K562 (cell line): Measurements from ENCODE around the gene RARG. TPM values are rescaled to one million over a fixed set of nuclear protein-coding genes. Genes with fewer than 3 reads are reported as not detected.

ENCODE experiments used
- ATAC-seq: fragments of 200-7000 bp; cut with Tn5 transposase; 3 replicates; pipeline ENCODE4 v1.9.1; 2020; ENCODE audit warnings: moderate library complexity
- BruUV-seq: library from RNA; stranded (reverse); fragments of 400-500 nt; replicated peaks from 2 replicates; lab custom pipeline; 2021; lab: Mats Ljungman, UMichigan
- CTCF ChIA-PET: fragments of 300-600 bp; formaldehyde crosslinking; extraction: SDS; loops from one replicate; lab custom pipeline; 2021; ENCODE audit warnings: low intra/inter-chr PET ratio; lab: Yijun Ruan, JAX
- POLR2A ChIA-PET: fragments of 300-600, 350-650 bp; sonication (Branson Sonifier 250); formaldehyde crosslinking; extraction: SDS; loops from one replicate; lab custom pipeline; 2021; ENCODE audit warnings: antibody characterized with exemption, inconsistent platforms; lab: Yijun Ruan, JAX
- DNase-seq, 4 experiments: peaks; one replicate each; pipeline versions ENCODE4 v3.0.0 to v3.0.0-alpha.2; 2011 to 2018; ENCODE audit warnings: low spot score in 3 of 4, mixed read lengths in 3 of 4; ENCODE audit errors: extremely low read depth in 1 of 4
- FAIRE-seq: peaks from 2 replicates; lab custom pipeline; 2011; peaks lifted over from hg19 to GRCh38; lab: Jason Lieb, UNC
- H2AFZ ChIP-seq: 2 replicates; pipeline ENCODE4 v1.6.0; 2011; ENCODE audit warnings: low read depth, low read length, control low read depth, inconsistent platforms
- H3K27ac ChIP-seq: fragments of 200-600 bp; 3 replicates; pipeline ENCODE4 v1.8.0; 2011; ENCODE audit warnings: low read depth, mild to moderate bottlenecking, control low read depth, inconsistent platforms, low read length, moderate library complexity, mixed read lengths; ENCODE audit errors: extremely low read depth
- H3K27me3 ChIP-seq, 2 experiments: fragments of 300-600 bp in 1 of 2; 2 replicates in 1 of 2; 3 replicates in 1 of 2; pipeline versions ENCODE4 v1.6.0 to v1.8.0; 2011; ENCODE audit warnings: inconsistent platforms in 2 of 2, low read length in 2 of 2, mild to moderate bottlenecking in 1 of 2, mixed read lengths in 1 of 2, moderate library complexity in 1 of 2; ENCODE audit not compliant: control insufficient read depth in 2 of 2, insufficient read depth in 2 of 2
- H3K36me3 ChIP-seq: fragments of 300-600 bp; 3 replicates; pipeline ENCODE4 v1.8.0; 2011; ENCODE audit warnings: mild to moderate bottlenecking, low read length, inconsistent platforms; ENCODE audit not compliant: control insufficient read depth, insufficient read depth
- H3K4me1 ChIP-seq, 2 experiments: fragments of 200-600 bp in 1 of 2; replicated peaks in 1 of 2; 2 replicates in 1 of 2; 3 replicates in 1 of 2; pipeline versions ENCODE4 v1.5.1 to v1.8.0; 2011; ENCODE audit warnings: inconsistent platforms in 2 of 2, low read length in 2 of 2, mild to moderate bottlenecking in 1 of 2, mixed read lengths in 1 of 2, moderate library complexity in 1 of 2; ENCODE audit not compliant: control insufficient read depth in 2 of 2, insufficient read depth in 2 of 2
- H3K4me2 ChIP-seq: 2 replicates; pipeline ENCODE4 v1.6.1; 2011; ENCODE audit warnings: low read length, control low read depth, inconsistent platforms, mixed read lengths; ENCODE audit not compliant: insufficient read depth
- H3K4me3 ChIP-seq: fragments of 200-600 bp; sonication (generic), shearing (Covaris generic); 2 replicates; pipeline ENCODE4 v1.5.1; 2016; ENCODE audit warnings: control low read depth, inconsistent platforms
- H3K79me2 ChIP-seq: fragments of 200-600 bp; 3 replicates; pipeline ENCODE4 v1.8.0; 2011; ENCODE audit warnings: low read length, inconsistent platforms; ENCODE audit not compliant: control insufficient read depth, insufficient read depth
- H3K9ac ChIP-seq, 2 experiments: 2 replicates each; pipeline versions ENCODE4 v1.6.0 to v1.6.1; 2011; ENCODE audit warnings: low read depth in 2 of 2, low read length in 2 of 2, control low read depth in 1 of 2, inconsistent platforms in 1 of 2, mild to moderate bottlenecking in 1 of 2, mixed read lengths in 1 of 2; ENCODE audit not compliant: insufficient read depth in 1 of 2
- H3K9me1 ChIP-seq: one replicate; pipeline ENCODE4 v1.6.0; 2011; ENCODE audit warnings: inconsistent platforms, mild to moderate bottlenecking, low read length, moderate library complexity; ENCODE audit not compliant: control insufficient read depth, insufficient read depth
- H3K9me3 ChIP-seq: replicated peaks from 2 replicates; pipeline ENCODE4 v1.5.1; 2011; ENCODE audit warnings: low read depth, low read length, inconsistent platforms; ENCODE audit not compliant: control insufficient read depth, insufficient read depth
- H4K20me1 ChIP-seq: replicated peaks from 2 replicates; pipeline ENCODE4 v1.6.1; 2011; ENCODE audit warnings: low read length, inconsistent platforms, mixed read lengths; ENCODE audit not compliant: control insufficient read depth, insufficient read depth
- BHLHE40 ChIP-seq: IDR thresholded peaks from 2 replicates; pipeline ENCODE4 v1.6.1; 2011; ENCODE audit warnings: low read length, improper control_type of control experiment
- BRD9 ChIP-seq: fragments of 450-650 bp; IDR thresholded peaks from 2 replicates; pipeline ENCODE4 v1.6.1; 2018; ENCODE audit warnings: low read depth; ENCODE audit not compliant: partially characterized antibody
- COPS2 ChIP-seq: fragments of 450-650 bp; conservative IDR thresholded peaks from 2 replicates; pipeline ENCODE4 v1.6.1; 2016; ENCODE audit warnings: mild to moderate bottlenecking, moderate library complexity
- E2F3 ChIP-seq: fragments of 250-450 bp; sonication (Bioruptor Pico); IDR thresholded peaks from 2 replicates; pipeline ENCODE4 v1.4.0; 2020; ENCODE audit warnings: mild to moderate bottlenecking
- E2F5 ChIP-seq: sonication (generic); formaldehyde crosslinking; IDR thresholded peaks from 2 replicates; pipeline ENCODE4 v1.8.0; 2022; ENCODE audit warnings: mild to moderate bottlenecking, missing genetic modification reagents
- FOXA1 ChIP-seq: fragments of 450-650 bp; IDR thresholded peaks from 2 replicates; pipeline ENCODE4 v1.6.1; 2016; ENCODE audit warnings: mild to moderate bottlenecking, borderline replicate concordance
- MAFF ChIP-seq: IDR thresholded peaks from 2 replicates; pipeline ENCODE4 v1.6.1; 2012; ENCODE audit warnings: low read length, improper control_type of control experiment
- MLX ChIP-seq, 2 experiments: fragments of 450-650 bp in 1 of 2; sonication (generic) in 1 of 2; formaldehyde crosslinking; conservative IDR thresholded peaks; 2 replicates each; pipeline versions ENCODE4 v1.4.0 to v1.8.1; 2020 to 2022; ENCODE audit warnings: mild to moderate bottlenecking in 1 of 2, missing genetic modification reagents in 1 of 2
- NFE2L1 ChIP-seq: fragments of 450-650 bp; IDR thresholded peaks from 2 replicates; pipeline ENCODE4 v1.6.1; 2016; ENCODE audit warnings: missing genetic modification characterization, low read depth, mild to moderate bottlenecking, missing compliant biosample characterization, moderate library complexity, borderline replicate concordance
- PHF8 ChIP-seq: fragments of 200-600 bp; sonication (generic); IDR thresholded peaks from 2 replicates; pipeline ENCODE4 v1.6.1; 2012; ENCODE audit warnings: mixed run types, mild to moderate bottlenecking, inconsistent platforms, low read length, moderate library complexity, borderline replicate concordance
- TAF15 ChIP-seq: fragments of 200-400 bp; formaldehyde crosslinking; IDR thresholded peaks from 2 replicates; pipeline ENCODE4 v1.6.1; 2017; ENCODE audit warnings: mild to moderate bottlenecking, low read depth, low read length, moderate library complexity
- ZBTB11 ChIP-seq, 3 experiments: fragments of 200-800 bp in 1 of 3; fragments of 250-450 bp in 1 of 3; fragments of 450-650 bp in 1 of 3; sonication (Bioruptor Pico) in 1 of 3; sonication (Bioruptor generic) in 1 of 3; formaldehyde crosslinking in 1 of 3; IDR thresholded peaks; 2 replicates each; pipeline versions ENCODE4 v1.6.1 to v1.8.0; 2016 to 2022; ENCODE audit warnings: mild to moderate bottlenecking in 2 of 3, missing genetic modification characterization in 2 of 3, missing compliant biosample characterization in 1 of 3, moderate library complexity in 1 of 3
- ZNF12 ChIP-seq: sonication (generic); formaldehyde crosslinking; IDR thresholded peaks from 2 replicates; pipeline ENCODE4 v1.4.0; 2020; ENCODE audit warnings: mild to moderate bottlenecking, missing genetic modification reagents
- ZNF445 ChIP-seq: fragments of 250-450 bp; sonication (Bioruptor Pico); IDR thresholded peaks from 2 replicates; pipeline ENCODE4 v1.4.0; 2020; ENCODE audit warnings: low read depth, mild to moderate bottlenecking, moderate library complexity
- WGBS: fragments of 100-300 bp; shearing (Covaris generic); methylation state at CpG from one replicate; pipeline ENCODE4 v1.1.6; 2016; ENCODE audit warnings: low coverage, mixed read lengths; ENCODE audit not compliant: insufficient coverage; ENCODE audit errors: missing lambda C conversion rate; 5-methylcytosine and 5-hydroxymethylcytosine counted together
- in situ Hi-C: fragments of 300-500 bp; cut with MboI; formaldehyde crosslinking; loops from 4 replicates; pipeline ENCODE4 v1.15.0; 2018; ENCODE audit warnings: inconsistent platforms, mixed read lengths
- intact Hi-C: fragments of 100-400 bp; cut with micrococcal nuclease; formaldehyde crosslinking; loops from 2 replicates; pipeline ENCODE4 v1.14.2; 2022
- polyA plus RNA-seq, 8 experiments: library from polyadenylated mRNA; depleted of rRNA in 4 of 8; stranded (reverse) in 5 of 8; unstranded in 3 of 8; fragments of >200 nt; fragmentation: Nextera tagmentation in 2 of 8; fragmentation: Illumina TruSeq in 1 of 8; extraction: Ambion mirVana in 2 of 8; extraction: Trizol in 1 of 8; gene quantifications; 2 replicates each; pipeline versions ENCODE4 v1.2.1 to v1.2.3, GENCODE V29; 2011 to 2014; ENCODE audit warnings: inconsistent platforms in 1 of 8, missing spikeins in 1 of 8
- total RNA-seq, 7 experiments: library from RNA; depleted of rRNA in 6 of 7; stranded (reverse); fragments of >200 nt in 6 of 7; fragmentation: Illumina TruSeq in 2 of 7; extraction: Trizol in 2 of 7; gene quantifications; 2 replicates each; pipeline versions ENCODE4 v1.2.1 to v1.2.3, GENCODE V29; 2011 to 2021; ENCODE audit warnings: low replicate concordance in 1 of 7

Gene RARG
- total and polyA plus RNA-seq, 9 of the 15 experiments (the other 6 are each of a cell fraction or from before 2014, with no cell fraction given): 0.18 to 7.6 (median 3.8) TPM

GRCh38 chr12:53211476-53212381 is 20.3 kb downstream of the RARG start (continued):
- TF ChIP-seq COPS2: no peak
- no peak for TF ChIP-seq PHF8
- no peak for TF ChIP-seq E2F5 (CRISPR knock-in tag)

- intact Hi-C loops (no loop called here), in situ Hi-C loops (loop anchor here (5.0 kb wide), 1 partner anchor 76 kb away; no protein-coding TSS in a partner anchor)
- H3K9ac ChIP-seq: peak overlapping the region in 1 of 2 experiments; percentile 38; a peak in 1 of 4 replicates
- no peaks in the 10 kb centered on the region for H4K20me1 ChIP-seq
- no peaks in the 10 kb centered on the region for H3K79me2 ChIP-seq
- peaks cover 15 to 32% of the 10 kb centered on the region in 2 experiments; a peak in 4 of 5 replicates for H3K4me1 ChIP-seq
- no peaks in the 10 kb centered on the region for H3K27me3 ChIP-seq
- WGBS: 83% methylated on average over 4 of the region's 4 CpGs
- H3K9me3 ChIP-seq: no peaks in the 10 kb centered on the region
- H3K4me2 ChIP-seq: no peak overlapping the region
- DNase-seq (no peak), FAIRE-seq (no peak), ATAC-seq (no peak)
- H3K4me3 ChIP-seq: no peak overlapping the region
- no peak overlapping the region for H2AFZ ChIP-seq
- H3K36me3 ChIP-seq: peaks cover 40% of the 10 kb centered on the region
- ChIA-PET POLR2A (interaction anchor here (1.2 to 1.3 kb wide), 2 partner anchors 43 to 77 kb away, joined by 3 to 4 read pairs; no protein-coding TSS in a partner anchor), CTCF (interaction anchor here (4.5 kb wide), 1 partner anchor 77 kb away, joined by 41 read pairs; no protein-coding TSS in a partner anchor)
- H3K27ac ChIP-seq: no peak overlapping the region
- H3K9me1 ChIP-seq: no peaks in the 10 kb centered on the region
- BruUV-seq: no TSS peak
- TF ChIP-seq BRD9: no peak
- no peak for TF ChIP-seq MLX (CRISPR knock-in tag; conservative IDR thresholded peaks at IDR 0.05)
- no peak for TF ChIP-seq E2F3
- TF ChIP-seq NFE2L1 (tag): no peak
- TF ChIP-seq ZNF445 (CRISPR knock-in tag): no peak
- TF ChIP-seq ZBTB11 (CRISPR knock-in tag; IDR thresholded peaks at IDR 0.05): no peak
- TF ChIP-seq TAF15: no peak
- no peak for TF ChIP-seq MAFF
- TF ChIP-seq ZNF12 (CRISPR knock-in tag): no peak
- TF ChIP-seq BHLHE40: no peak
- no peak for TF ChIP-seq FOXA1
Observed at GRCh38 chr12:53210843-53211242, 21.2 kb downstream of the RARG start.
